Thyroid gland (tissue), 4 donors: Measurements from ENCODE around the gene PLAAT2. TPM values are rescaled to one million over a fixed set of nuclear protein-coding genes. Genes with fewer than 3 reads are reported as not detected.

Source experiments
- DNase-seq, 2 donors: peaks; one replicate each; pipeline ENCODE4 v3.0.0-alpha.2; 2019
- H3K27ac ChIP-seq, 3 donors: fragments of 200-600 bp; sonication (generic); 1 replicate in 2 of 3; 2 replicates in 1 of 3; pipeline ENCODE4 v1.5.1; 2016 to 2019; ENCODE audit warnings: mild to moderate bottlenecking in 1 of 3, moderate library complexity in 1 of 3
- H3K27me3 ChIP-seq: fragments of 200-600 bp; sonication (generic); one replicate; pipeline ENCODE4 v1.5.1; 2019
- H3K36me3 ChIP-seq, 2 donors: fragments of 200-600 bp; sonication (generic); one replicate each; pipeline ENCODE4 v1.5.1; 2016 to 2019
- H3K4me1 ChIP-seq, 2 donors: fragments of 200-600 bp; sonication (generic); one replicate each; pipeline ENCODE4 v1.5.1; 2017 to 2019
- H3K4me3 ChIP-seq, 3 donors: fragments of 200-600 bp; sonication (generic); replicated peaks in 1 of 3; 1 replicate in 2 of 3; 2 replicates in 1 of 3; pipeline ENCODE4 v1.5.1; 2016; ENCODE audit warnings: mild to moderate bottlenecking in 1 of 3
- H3K9me3 ChIP-seq: fragments of 200-600 bp; sonication (generic); one replicate; pipeline ENCODE4 v1.5.1; 2017
- POLR2A ChIP-seq, 2 donors: fragments of 450-650 bp; IDR thresholded peaks; one replicate each; pipeline ENCODE4 v1.6.1; 2017; ENCODE audit warnings: antibody characterized with exemption in 2 of 2, mild to moderate bottlenecking in 2 of 2, moderate library complexity in 1 of 2
- WGBS, 2 donors: methylation state at CpG; one replicate each; pipeline ENCODE4 v1.1.5; 2017; 5-methylcytosine and 5-hydroxymethylcytosine counted together
- intact Hi-C: fragments of 100-400 bp; cut with DNase I; formaldehyde crosslinking; loops from one replicate; pipeline ENCODE4 v1.15.1; 2023
- total RNA-seq, 4 donors: library from RNA; depleted of rRNA; stranded (reverse); fragments of >200 nt; gene quantifications; one replicate each; pipeline ENCODE4 v1.2.3, GENCODE V29; 2016
- TF ChIP-seq, protein P1 (sequence below), 6 experiments: fragments of 200-600 bp in 3 of 6; fragments of 450-650 bp in 3 of 6; sonication (generic) in 3 of 6; IDR thresholded peaks; one replicate each; pipeline ENCODE4 v1.5.1; 2016 to 2019; ENCODE audit warnings: antibody characterized with exemption in 6 of 6, mild to moderate bottlenecking in 2 of 6, inconsistent platforms in 1 of 6, moderate library complexity in 1 of 6

PLAAT2 gene
- total RNA-seq, 4 donors from 2014 or later = 1.4 TPM; not detected in 3

DNA sequence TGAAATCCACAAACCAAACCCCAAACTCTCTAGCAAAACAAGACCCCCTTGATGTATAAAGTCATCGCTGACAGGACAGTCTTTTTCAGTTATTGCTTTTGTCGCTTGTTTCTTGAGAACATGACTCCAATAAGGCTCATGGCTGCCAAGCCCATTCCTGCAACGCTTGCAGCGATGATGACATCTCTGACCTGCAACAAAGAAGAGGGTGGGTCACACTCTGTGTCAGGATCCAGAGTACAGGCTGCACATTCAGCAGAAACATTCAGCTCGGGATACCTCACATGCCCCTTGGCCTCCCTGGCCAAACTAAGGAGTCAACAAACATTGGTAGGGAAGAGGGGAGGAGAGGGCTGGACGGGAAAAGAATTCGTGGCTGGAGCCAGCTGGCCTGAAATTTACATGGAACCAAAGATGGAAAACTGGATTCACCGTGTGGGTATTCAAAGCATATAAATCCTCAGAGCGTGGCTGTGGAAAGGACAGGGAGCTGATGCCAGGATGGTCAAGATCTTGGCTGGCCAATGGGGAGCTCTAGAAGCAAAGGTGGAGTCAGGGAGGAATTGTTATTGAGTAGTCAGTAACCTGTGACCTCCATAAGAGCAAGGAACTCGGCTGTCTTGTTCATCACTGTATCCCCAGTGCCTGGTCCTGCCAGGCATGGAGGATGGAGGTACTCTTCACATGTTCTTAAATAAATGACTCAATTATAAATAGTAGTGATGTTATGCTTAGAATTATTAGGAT is 11.8 kb upstream of the PLAAT2 start:
- DNase-seq = no peak
- Histone ChIP-seq H3K4me3 (no peak overlapping the region), H3K4me1 (peaks cover 4 to 17% of the 10 kb centered on the region in 2 donors), H3K9me3 (no peaks in the 10 kb centered on the region), H3K27ac (peak overlapping the region; percentile 5 to 37 (median 20)), H3K36me3 (no peaks in the 10 kb centered on the region), H3K27me3 (no peaks in the 10 kb centered on the region)
- WGBS, 2 donors = 56 to 65% methylated on average over 10 of the region's 10 CpGs
- intact Hi-C loops = no loop called here
- TF ChIP-seq, protein P1, sequence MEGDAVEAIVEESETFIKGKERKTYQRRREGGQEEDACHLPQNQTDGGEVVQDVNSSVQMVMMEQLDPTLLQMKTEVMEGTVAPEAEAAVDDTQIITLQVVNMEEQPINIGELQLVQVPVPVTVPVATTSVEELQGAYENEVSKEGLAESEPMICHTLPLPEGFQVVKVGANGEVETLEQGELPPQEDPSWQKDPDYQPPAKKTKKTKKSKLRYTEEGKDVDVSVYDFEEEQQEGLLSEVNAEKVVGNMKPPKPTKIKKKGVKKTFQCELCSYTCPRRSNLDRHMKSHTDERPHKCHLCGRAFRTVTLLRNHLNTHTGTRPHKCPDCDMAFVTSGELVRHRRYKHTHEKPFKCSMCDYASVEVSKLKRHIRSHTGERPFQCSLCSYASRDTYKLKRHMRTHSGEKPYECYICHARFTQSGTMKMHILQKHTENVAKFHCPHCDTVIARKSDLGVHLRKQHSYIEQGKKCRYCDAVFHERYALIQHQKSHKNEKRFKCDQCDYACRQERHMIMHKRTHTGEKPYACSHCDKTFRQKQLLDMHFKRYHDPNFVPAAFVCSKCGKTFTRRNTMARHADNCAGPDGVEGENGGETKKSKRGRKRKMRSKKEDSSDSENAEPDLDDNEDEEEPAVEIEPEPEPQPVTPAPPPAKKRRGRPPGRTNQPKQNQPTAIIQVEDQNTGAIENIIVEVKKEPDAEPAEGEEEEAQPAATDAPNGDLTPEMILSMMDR (IDR thresholded peaks at IDR 0.05) = no peak
- TF ChIP-seq POLR2A (IDR thresholded peaks at IDR 0.05) = no peak

DNA sequence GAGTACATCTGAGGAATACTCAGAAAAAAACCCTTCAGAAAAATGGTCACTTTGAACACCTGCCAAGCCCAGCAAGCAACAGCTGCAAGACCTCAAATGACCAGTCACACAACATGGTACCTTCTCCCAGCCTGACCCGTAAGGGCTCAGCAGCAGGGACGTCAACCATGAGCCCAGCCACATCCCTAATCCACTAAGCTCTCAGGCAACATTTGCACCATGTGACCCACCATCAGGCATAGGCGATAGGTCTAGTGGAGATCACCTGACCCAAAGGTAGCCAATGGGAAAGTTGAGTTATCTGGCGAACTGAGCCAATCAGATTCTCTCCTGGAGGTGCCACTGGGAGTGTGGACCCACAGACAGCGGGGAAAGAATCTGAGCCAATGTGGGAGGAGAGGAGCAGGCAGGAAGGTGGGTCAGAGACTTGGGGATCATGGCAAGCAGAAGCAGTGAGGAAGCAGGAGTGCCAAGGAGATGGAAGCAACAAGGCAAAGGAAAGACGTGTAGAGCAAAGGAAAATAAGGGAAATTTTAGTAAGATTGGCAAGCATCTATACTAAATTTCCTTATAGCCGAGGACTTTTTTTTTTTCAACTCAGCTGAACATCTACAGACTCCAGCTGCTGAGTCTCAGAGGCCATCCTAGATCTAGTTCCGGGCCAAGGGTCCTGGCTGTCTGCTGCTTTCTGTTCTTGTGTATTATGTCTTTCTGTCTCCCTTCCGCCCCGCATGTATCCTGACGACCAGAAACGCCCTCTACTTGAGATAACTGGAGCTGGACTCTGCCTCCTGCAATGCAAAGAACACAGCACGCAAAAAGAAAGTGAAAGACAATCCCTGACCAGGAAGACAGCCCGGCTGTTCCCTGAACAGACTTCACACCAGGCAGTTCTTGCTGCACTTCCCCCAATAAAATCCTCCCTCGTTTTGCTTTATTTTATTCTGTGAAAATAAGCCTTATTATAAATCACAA is 11.0 kb upstream of the PLAAT2 start:
- Histone ChIP-seq H3K36me3 (no peaks in the 10 kb centered on the region), H3K4me3 (no peak overlapping the region), H3K27ac (peak overlapping the region; percentile 5 to 37 (median 20)), H3K4me1 (peaks cover 4 to 17% of the 10 kb centered on the region in 2 donors), H3K27me3 (no peaks in the 10 kb centered on the region), H3K9me3 (no peaks in the 10 kb centered on the region)
- intact Hi-C loops = no loop called here
- TF ChIP-seq POLR2A (IDR thresholded peaks at IDR 0.05) = no peak
- TF ChIP-seq, protein P1 (IDR thresholded peaks at IDR 0.05) = no peak
- peak; percentile 54 to 65 for DNase-seq
- 45 to 50% methylated on average over 13 to 15 of the region's 15 CpGs for WGBS, 2 donors

DNA sequence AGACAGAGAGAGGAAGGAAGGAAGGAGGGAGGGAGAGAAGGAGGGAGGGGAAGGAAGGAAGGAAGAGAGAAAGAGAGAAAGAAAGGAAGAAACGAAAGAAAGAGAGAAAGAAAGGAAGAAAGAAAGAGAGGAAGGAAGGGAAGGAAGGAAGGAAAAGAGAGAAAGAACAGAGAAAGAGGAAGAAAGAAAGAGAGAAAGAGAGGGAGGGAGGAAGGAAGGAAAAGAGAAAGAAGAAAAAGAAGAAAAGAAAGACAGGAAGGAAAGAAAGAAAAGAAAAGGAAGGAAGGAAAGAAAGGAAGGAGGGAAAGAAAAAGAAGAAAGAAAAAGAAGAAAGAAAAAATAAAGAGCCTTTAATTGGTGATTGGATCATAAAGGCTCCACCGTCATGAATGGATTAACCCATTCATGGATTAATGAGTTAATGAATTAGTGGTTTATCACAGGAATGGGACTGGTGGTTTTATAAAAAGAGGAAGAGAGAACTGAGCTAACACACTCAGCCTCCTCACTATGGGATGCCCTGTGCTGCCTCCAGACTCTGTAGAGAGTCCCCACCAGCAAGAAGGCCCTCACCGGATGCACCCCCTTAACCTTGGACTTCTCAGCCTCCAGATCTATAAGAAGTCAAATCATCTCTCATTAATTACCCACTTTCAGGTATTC is 9.0 kb upstream of the PLAAT2 start:
- no peak for TF ChIP-seq POLR2A (IDR thresholded peaks at IDR 0.05)
- TF ChIP-seq, protein P1 (IDR thresholded peaks at IDR 0.05) = no peak
- H3K27me3 ChIP-seq = no peaks in the 10 kb centered on the region
- peaks cover 16 to 28% of the 10 kb centered on the region in 2 donors for H3K4me1 ChIP-seq
- H3K36me3 ChIP-seq = no peaks in the 10 kb centered on the region
- WGBS, 2 donors = 72 to 83% methylated on average over 3 of the region's 3 CpGs
- no peak overlapping the region for H3K4me3 ChIP-seq
- no peaks in the 10 kb centered on the region for H3K9me3 ChIP-seq
- intact Hi-C loops = no loop called here
- H3K27ac ChIP-seq = no peak overlapping the region
- no peak for DNase-seq

DNA sequence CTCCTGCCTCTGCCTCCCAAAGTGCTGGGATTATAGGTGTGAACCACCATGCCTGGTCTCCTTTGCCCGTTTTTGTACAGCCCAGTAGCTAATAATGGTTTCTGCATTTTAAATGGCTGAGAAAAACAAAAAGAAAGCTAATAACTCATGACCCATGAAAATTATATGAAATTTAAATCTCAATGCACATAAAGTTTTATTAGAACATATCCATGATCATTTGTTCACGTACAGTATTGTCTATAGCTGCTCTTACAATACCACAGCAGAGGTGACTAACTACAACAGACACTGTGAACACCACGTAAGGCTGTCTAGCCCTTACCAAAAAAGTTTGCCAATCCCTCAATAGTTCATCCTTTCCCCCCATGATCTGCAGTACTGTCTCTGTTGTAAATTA is 6.4 kb upstream of the PLAAT2 start:
- no peaks in the 10 kb centered on the region for H3K27me3 ChIP-seq
- H3K27ac ChIP-seq = no peak overlapping the region
- no peak for DNase-seq
- intact Hi-C loops = no loop called here
- H3K36me3 ChIP-seq = no peaks in the 10 kb centered on the region
- peaks cover 21 to 35% of the 10 kb centered on the region in 2 donors for H3K4me1 ChIP-seq
- H3K4me3 ChIP-seq = no peak overlapping the region
- H3K9me3 ChIP-seq = no peaks in the 10 kb centered on the region
- TF ChIP-seq, protein P1 (IDR thresholded peaks at IDR 0.05) = no peak
- no peak for TF ChIP-seq POLR2A (IDR thresholded peaks at IDR 0.05)
- 92 to 95% methylated on average over 3 of the region's 3 CpGs for WGBS, 2 donors
